H1 (cell line): Measurements from ENCODE around the gene MOV10L1. TPM values are rescaled to one million over a fixed set of nuclear protein-coding genes. Genes with fewer than 3 reads are reported as not detected.

Source experiments
- CTCF ChIA-PET: fragments of 300-600 bp; sonication (Branson Sonifier 250); formaldehyde crosslinking; loops from one replicate; lab custom pipeline; 2021; ENCODE audit not compliant: partially characterized antibody; lab: Charles Lee
- POLR2A ChIA-PET: fragments of 300-600 bp; sonication (Branson Sonifier 250); formaldehyde crosslinking; loops from one replicate; lab custom pipeline; 2021; ENCODE audit warnings: inconsistent platforms; ENCODE audit not compliant: partially characterized antibody; lab: Charles Lee
- DNase-seq, 2 experiments: peaks; one replicate each; pipeline versions ENCODE4 v3.0.0 to v3.0.0-alpha.2; 2010 to 2022; ENCODE audit warnings: low spot score in 2 of 2, low read depth in 1 of 2, mixed read lengths in 1 of 2
- FAIRE-seq: peaks from 2 replicates; lab custom pipeline; 2011; peaks lifted over from hg19 to GRCh38; lab: Jason Lieb, UNC
- H2AFZ ChIP-seq: 2 replicates; pipeline ENCODE4 v1.8.1; 2012; ENCODE audit warnings: low read length, inconsistent platforms
- H2AK5ac ChIP-seq: 2 replicates; pipeline ENCODE4 v1.6.1; 2013; ENCODE audit warnings: low read depth, low read length
- H2BK120ac ChIP-seq: replicated peaks from 2 replicates; pipeline ENCODE3; 2013; ENCODE audit warnings: low read depth, low read length, inconsistent platforms
- H2BK12ac ChIP-seq: 2 replicates; pipeline ENCODE4 v1.6.1; 2013; ENCODE audit warnings: low read depth, low read length
- H2BK15ac ChIP-seq: 2 replicates; pipeline ENCODE4 v1.6.1; 2013; ENCODE audit warnings: low read length
- H2BK20ac ChIP-seq: 2 replicates; pipeline ENCODE4 v1.6.1; 2013; ENCODE audit warnings: low read length
- H2BK5ac ChIP-seq: 2 replicates; pipeline ENCODE4 v1.6.1; 2013; ENCODE audit warnings: low read depth, low read length
- H3K14ac ChIP-seq: 2 replicates; pipeline ENCODE4 v1.6.1; 2013; ENCODE audit warnings: inconsistent platforms; ENCODE audit not compliant: insufficient read length
- H3K18ac ChIP-seq: 2 replicates; pipeline ENCODE4 v1.6.1; 2013; ENCODE audit warnings: low read length; ENCODE audit errors: extremely low read depth
- H3K23ac ChIP-seq: 2 replicates; pipeline ENCODE4 v1.6.1; 2013; ENCODE audit warnings: inconsistent platforms; ENCODE audit not compliant: insufficient read length
- H3K23me2 ChIP-seq: 2 replicates; pipeline ENCODE4 v1.6.1; 2013; ENCODE audit warnings: low read depth, low read length
- H3K27ac ChIP-seq: 2 replicates; pipeline ENCODE4 v1.6.1; 2011; ENCODE audit warnings: low read depth, low read length, inconsistent platforms
- H3K27me3 ChIP-seq, 4 experiments: replicated peaks in 1 of 4; 1 replicate in 1 of 4; 2 replicates in 3 of 4; pipeline versions ENCODE4 v1.6.1 to v1.8.1; 2011 to 2013; ENCODE audit warnings: low read length in 3 of 4, mild to moderate bottlenecking in 3 of 4, inconsistent platforms in 2 of 4, mixed read lengths in 2 of 4, moderate library complexity in 1 of 4; ENCODE audit not compliant: control insufficient read depth in 3 of 4, insufficient read depth in 3 of 4; ENCODE audit errors: extremely low read depth in 1 of 4
- H3K36me3 ChIP-seq, 4 experiments: 2 replicates each; pipeline versions ENCODE4 v1.6.1 to v1.8.1; 2011 to 2013; ENCODE audit warnings: mild to moderate bottlenecking in 4 of 4, low read length in 3 of 4, moderate library complexity in 2 of 4, control low read depth in 1 of 4, inconsistent platforms in 1 of 4; ENCODE audit not compliant: insufficient read depth in 4 of 4, control insufficient read depth in 2 of 4
- H3K4ac ChIP-seq: replicated peaks from 2 replicates; pipeline ENCODE3; 2013; ENCODE audit warnings: low read length, low read depth, mixed read lengths, inconsistent platforms; ENCODE audit not compliant: insufficient read length
- H3K4me1 ChIP-seq, 4 experiments: replicated peaks in 1 of 4; 1 replicate in 1 of 4; 2 replicates in 3 of 4; pipeline versions ENCODE4 v1.6.1 to v1.8.1; 2011 to 2013; ENCODE audit warnings: low read length in 3 of 4, inconsistent platforms in 2 of 4, mixed read lengths in 1 of 4; ENCODE audit not compliant: insufficient read depth in 4 of 4, control insufficient read depth in 3 of 4
- H3K4me2 ChIP-seq, 2 experiments: 2 replicates each; pipeline versions ENCODE4 v1.6.1 to v1.8.1; 2011 to 2013; ENCODE audit warnings: low read depth in 2 of 2, low read length in 2 of 2, control low read depth in 1 of 2, inconsistent platforms in 1 of 2, mild to moderate bottlenecking in 1 of 2; ENCODE audit not compliant: insufficient read depth in 1 of 2
- H3K4me3 ChIP-seq, 4 experiments: fragments of 200-600, 300-600 bp in 1 of 4; sonication (generic), shearing (Covaris generic), sonication (Bioruptor Twin) in 1 of 4; 2 replicates each; pipeline versions ENCODE4 v1.5.1 to v1.8.1; 2011 to 2016; ENCODE audit warnings: low read length in 4 of 4, low read depth in 3 of 4, control low read depth in 2 of 4, inconsistent platforms in 2 of 4, mild to moderate bottlenecking in 2 of 4, mixed read lengths in 1 of 4, moderate library complexity in 1 of 4; ENCODE audit not compliant: insufficient read depth in 2 of 4; ENCODE audit errors: extremely low read depth in 1 of 4
- H3K56ac ChIP-seq: replicated peaks from 2 replicates; pipeline ENCODE3; 2013; ENCODE audit warnings: low read depth, mild to moderate bottlenecking, mixed read lengths, low read length, inconsistent platforms; ENCODE audit not compliant: insufficient read length
- H3K79me1 ChIP-seq: 2 replicates; pipeline ENCODE4 v1.6.1; 2013; ENCODE audit warnings: low read depth, low read length, control low read depth
- H3K79me2 ChIP-seq, 2 experiments: 2 replicates each; pipeline versions ENCODE4 v1.6.1 to v1.8.1; 2012 to 2013; ENCODE audit warnings: low read length in 2 of 2, mild to moderate bottlenecking in 2 of 2, inconsistent platforms in 1 of 2; ENCODE audit not compliant: insufficient read depth in 2 of 2, control insufficient read depth in 1 of 2
- H3K9ac ChIP-seq, 4 experiments: replicated peaks in 1 of 4; 1 replicate in 1 of 4; 2 replicates in 3 of 4; pipeline versions ENCODE4 v1.6.1 to v1.8.1; 2011 to 2013; ENCODE audit warnings: low read depth in 3 of 4, low read length in 3 of 4, control low read depth in 2 of 4, mild to moderate bottlenecking in 2 of 4, moderate library complexity in 2 of 4, inconsistent platforms in 1 of 4; ENCODE audit errors: extremely low read depth in 1 of 4
- H3K9me3 ChIP-seq, 2 experiments: 2 replicates each; pipeline versions ENCODE4 v1.6.1 to v1.8.1; 2012 to 2013; ENCODE audit warnings: mild to moderate bottlenecking in 2 of 2, moderate library complexity in 2 of 2, control low read depth in 1 of 2, inconsistent platforms in 1 of 2, low read depth in 1 of 2, low read length in 1 of 2, mixed read lengths in 1 of 2; ENCODE audit not compliant: insufficient read depth in 2 of 2
- H4K20me1 ChIP-seq, 2 experiments: replicated peaks in 1 of 2; 2 replicates each; pipeline versions ENCODE3 to v1.8.1; 2011 to 2013; ENCODE audit warnings: inconsistent platforms in 2 of 2, low read length in 2 of 2, mild to moderate bottlenecking in 1 of 2; ENCODE audit not compliant: insufficient read depth in 2 of 2, control insufficient read depth in 1 of 2
- H4K5ac ChIP-seq: 2 replicates; pipeline ENCODE4 v1.6.1; 2013; ENCODE audit warnings: low read length, low read depth, mixed read lengths, inconsistent platforms; ENCODE audit not compliant: insufficient read length
- H4K8ac ChIP-seq: 2 replicates; pipeline ENCODE4 v1.8.0; 2013; ENCODE audit warnings: mild to moderate bottlenecking, moderate library complexity, low read length, inconsistent platforms; ENCODE audit not compliant: insufficient read depth; ENCODE audit errors: extremely low read depth
- H4K91ac ChIP-seq: replicated peaks from 2 replicates; pipeline ENCODE3; 2013; ENCODE audit warnings: low read length, mixed read lengths, inconsistent platforms; ENCODE audit not compliant: insufficient read length
- CHD1 ChIP-seq: IDR thresholded peaks from 2 replicates; pipeline ENCODE4 v1.6.1; 2012; ENCODE audit warnings: low read depth, low read length, improper control_type of control experiment
- SIN3A ChIP-seq, 2 experiments: IDR thresholded peaks in 1 of 2; conservative IDR thresholded peaks in 1 of 2; 2 replicates each; pipeline ENCODE4 v1.6.1; 2011 to 2012; ENCODE audit warnings: low read length in 2 of 2, improper control_type of control experiment in 1 of 2, low read depth in 1 of 2, mild to moderate bottlenecking in 1 of 2
- WGBS, 2 experiments: shearing (Covaris generic) in 1 of 2; methylation state at CpG; one replicate each; pipeline versions ENCODE4 v1.1.6 to v1.1.7; 2013 to 2015; ENCODE audit warnings: low lambda C conversion rate in 2 of 2, mixed read lengths in 2 of 2, inconsistent platforms in 1 of 2, low coverage in 1 of 2, missing lambda C conversion rate in 1 of 2; ENCODE audit not compliant: insufficient replicate concordance in 2 of 2, insufficient coverage in 1 of 2, insufficient read length in 1 of 2; ENCODE audit errors: extremely low coverage in 1 of 2, missing lambda C conversion rate in 1 of 2; 5-methylcytosine and 5-hydroxymethylcytosine counted together
- polyA plus RNA-seq, 7 experiments: library from polyadenylated mRNA; depleted of rRNA in 3 of 7; stranded (reverse) in 5 of 7; unstranded in 2 of 7; fragments of >200 nt in 5 of 7; fragments of 200-250 nt in 2 of 7; gene quantifications; 1 replicate in 5 of 7; 2 replicates in 1 of 7; 4 replicates in 1 of 7; pipeline versions ENCODE4 v1.2.1 to v1.2.3, GENCODE V29; 2011 to 2013; ENCODE audit warnings: missing spikeins in 2 of 7, mixed read lengths in 2 of 7
- total RNA-seq: library from RNA; stranded (reverse); fragmentation: NEBNext Ultra II Directional; extraction: Animal tissue kit (Norgen Biotek cat#: 25700); gene quantifications from 2 replicates; pipeline ENCODE4 v1.2.1, GENCODE V29; 2021

Gene MOV10L1
- total and polyA plus RNA-seq, 2 of the 8 experiments (the other 6 are each of a cell fraction or from before 2014, with no cell fraction given) = 0.32 TPM; not detected in 1

- FAIRE-seq = no peak
- Histone ChIP-seq H3K9ac (no peak overlapping the region), H3K4me3 (peak overlapping the region; percentile 47 to 67 (median 50); a peak in 7 of 8 replicates)
These were observed 81.6 kb downstream of the MOV10L1 start for GRCh38 chr22:50171319-50171964.

More at GRCh38 chr22:50171319-50171964, 81.6 kb downstream of the MOV10L1 start:
- no peak for DNase-seq
- no peak overlapping the region for H2AFZ ChIP-seq
- H3K23ac ChIP-seq = no peak overlapping the region
- no peaks in the 10 kb centered on the region for H3K36me3 ChIP-seq
- CTCF ChIA-PET = interaction anchor here (0.6 to 2.4 kb wide), 6 partner anchors 13 to 449 kb away, joined by 3 to 9 read pairs (median 5); no protein-coding TSS in a partner anchor
- H2BK120ac ChIP-seq = no peak overlapping the region
- peak overlapping the region; percentile 65 to 93 for H3K4me2 ChIP-seq
- no peak overlapping the region for H4K5ac ChIP-seq
- POLR2A ChIA-PET = interaction anchor here (0.5 to 1.5 kb wide), 6 partner anchors 13 to 141 kb away, joined by 3 to 4 read pairs (median 4); no protein-coding TSS in a partner anchor
- peaks cover 0 to 2% of the 10 kb centered on the region in 2 experiments; a peak in 1 of 4 replicates for H3K9me3 ChIP-seq
- H4K8ac ChIP-seq = no peak overlapping the region
- peaks cover 0 to 9% (median 0%) of the 10 kb centered on the region in 4 experiments; a peak in 2 of 7 replicates for H3K4me1 ChIP-seq
- peaks cover 5% of the 10 kb centered on the region; the same call in 1 of the 2 replicates for H3K23me2 ChIP-seq
- no peak overlapping the region for H3K27ac ChIP-seq
- no peak overlapping the region for H3K14ac ChIP-seq
- no peak overlapping the region for H3K18ac ChIP-seq
- no peak overlapping the region for H3K56ac ChIP-seq
- WGBS, 2 experiments = 79% methylated on average over 15 of the region's 15 CpGs; no CpG with 5 or more reads in 1 of the 2 experiments
- H2BK20ac ChIP-seq = no peak overlapping the region
- peak overlapping the region; percentile 46; the same call in 1 of the 2 replicates for H2BK15ac ChIP-seq
- peaks cover 4 to 25% (median 16%) of the 10 kb centered on the region in 4 experiments for H3K27me3 ChIP-seq
- H2BK5ac ChIP-seq = no peak overlapping the region
- H4K91ac ChIP-seq = no peak overlapping the region
- H2BK12ac ChIP-seq = 0 out of 2 replicates have a peak overlapping the region, but pooled peaks have one; percentile 50
- H3K79me2 ChIP-seq = no peaks in the 10 kb centered on the region
- TF ChIP-seq SIN3A (conservative IDR thresholded peaks at IDR 0.05 in 1 of 2, IDR thresholded peaks at IDR 0.05 in 1 of 2; ENCODE audit: low read depth in 1 of 2, low read length in 2 of 2) (0 out of 4 replicates have a peak, but pooled peaks of 1 of the 2 experiments have one; percentile 15), CHD1 (no peak)
- H4K20me1 ChIP-seq = peaks cover 0 to 3% of the 10 kb centered on the region in 2 experiments
- H3K79me1 ChIP-seq = no peaks in the 10 kb centered on the region
- 0 out of 2 replicates have a peak overlapping the region, but pooled peaks have one; percentile 39 for H2AK5ac ChIP-seq
- H3K4ac ChIP-seq = no peak overlapping the region
